Measurements from ENCODE around the gene PIK3R1. TPM values are rescaled to one million over a fixed set of nuclear protein-coding genes. Genes with fewer than 3 reads are reported as not detected.

PIK3R1 gene
- polyA plus RNA-seq, 1 experiment = 7.6 TPM

GRCh38 chr5:68339921-68340321 lies 124.4 kb downstream of the PIK3R1 start:
- ChIA-PET POLR2A (no interaction called here), CTCF (no interaction called here)
- no peak overlapping the region for H3K27ac ChIP-seq (ENCODE audit: low read depth, low read length)
- no peaks in the 10 kb centered on the region for H3K27me3 ChIP-seq (ENCODE audit: control insufficient read depth, insufficient read depth, low read length)
- no peak for DNase-seq (ENCODE audit: low read depth, low spot score)
- TF ChIP-seq, protein P1, sequence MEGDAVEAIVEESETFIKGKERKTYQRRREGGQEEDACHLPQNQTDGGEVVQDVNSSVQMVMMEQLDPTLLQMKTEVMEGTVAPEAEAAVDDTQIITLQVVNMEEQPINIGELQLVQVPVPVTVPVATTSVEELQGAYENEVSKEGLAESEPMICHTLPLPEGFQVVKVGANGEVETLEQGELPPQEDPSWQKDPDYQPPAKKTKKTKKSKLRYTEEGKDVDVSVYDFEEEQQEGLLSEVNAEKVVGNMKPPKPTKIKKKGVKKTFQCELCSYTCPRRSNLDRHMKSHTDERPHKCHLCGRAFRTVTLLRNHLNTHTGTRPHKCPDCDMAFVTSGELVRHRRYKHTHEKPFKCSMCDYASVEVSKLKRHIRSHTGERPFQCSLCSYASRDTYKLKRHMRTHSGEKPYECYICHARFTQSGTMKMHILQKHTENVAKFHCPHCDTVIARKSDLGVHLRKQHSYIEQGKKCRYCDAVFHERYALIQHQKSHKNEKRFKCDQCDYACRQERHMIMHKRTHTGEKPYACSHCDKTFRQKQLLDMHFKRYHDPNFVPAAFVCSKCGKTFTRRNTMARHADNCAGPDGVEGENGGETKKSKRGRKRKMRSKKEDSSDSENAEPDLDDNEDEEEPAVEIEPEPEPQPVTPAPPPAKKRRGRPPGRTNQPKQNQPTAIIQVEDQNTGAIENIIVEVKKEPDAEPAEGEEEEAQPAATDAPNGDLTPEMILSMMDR (IDR thresholded peaks at IDR 0.05; ENCODE audit: low read depth, low read length) = no peak
- no peak overlapping the region for H3K4me3 ChIP-seq (ENCODE audit: low read depth, low read length)
- no peaks in the 10 kb centered on the region for H3K9me3 ChIP-seq (ENCODE audit: control insufficient read depth, insufficient read depth, low read length)

DNA sequence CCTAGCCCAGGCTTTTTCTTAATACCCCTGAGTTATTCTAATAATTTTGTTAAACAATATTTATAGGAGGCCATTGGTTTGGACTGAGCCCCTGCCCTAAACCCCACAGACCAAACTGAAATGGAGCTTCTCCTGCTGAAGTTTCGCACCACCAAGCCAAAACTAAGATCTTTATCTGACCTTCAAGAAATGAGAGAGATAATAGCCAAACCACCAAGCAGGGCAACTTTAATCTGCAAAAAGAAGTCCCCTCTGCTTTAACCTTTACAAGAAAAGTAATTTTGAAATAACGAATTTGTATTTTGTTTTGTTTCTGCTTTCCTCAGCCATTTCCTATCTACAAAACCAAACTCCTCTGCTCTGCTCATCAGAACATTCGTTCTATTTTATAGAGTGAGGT lies 125.5 kb downstream of the PIK3R1 start:
- Histone ChIP-seq H3K27ac (ENCODE audit: low read depth, low read length) (no peak overlapping the region), H3K27me3 (ENCODE audit: control insufficient read depth, insufficient read depth, low read length) (no peaks in the 10 kb centered on the region), H3K4me3 (ENCODE audit: low read depth, low read length) (no peak overlapping the region), H3K9me3 (ENCODE audit: control insufficient read depth, insufficient read depth, low read length) (no peaks in the 10 kb centered on the region)
- no peak for DNase-seq (ENCODE audit: low read depth, low spot score)
- ChIA-PET CTCF (interaction anchor here (0.5 kb wide), 1 partner anchor 39 kb away, joined by 3 read pairs; no protein-coding TSS in a partner anchor), POLR2A (no interaction called here)
- TF ChIP-seq, protein P1 (IDR thresholded peaks at IDR 0.05; ENCODE audit: low read depth, low read length) = no peak

DNA sequence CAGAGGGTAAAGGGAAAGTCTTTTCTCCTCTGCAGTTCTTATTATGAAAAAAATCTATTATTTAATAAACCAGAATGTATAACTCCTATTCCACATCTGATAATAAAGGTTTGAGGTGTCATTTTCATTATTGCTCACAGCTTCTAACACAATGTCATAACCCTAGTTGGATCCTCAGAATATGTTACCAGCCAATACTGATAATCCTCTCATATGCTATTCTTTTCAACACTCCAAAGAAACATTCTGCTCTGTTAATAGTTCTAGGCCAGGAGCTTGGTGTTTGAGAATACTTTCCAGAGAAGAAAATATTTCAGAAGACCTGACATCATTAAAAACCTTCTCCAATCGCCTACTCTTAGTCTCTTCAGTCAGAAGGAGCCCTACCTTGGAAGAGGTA lies 127.1 kb downstream of the PIK3R1 start:
- TF ChIP-seq, protein P1 (IDR thresholded peaks at IDR 0.05; ENCODE audit: low read depth, low read length) = no peak
- ChIA-PET CTCF (interaction anchor here (1.1 kb wide), 1 partner anchor 56 kb away, joined by 5 read pairs; no protein-coding TSS in a partner anchor), POLR2A (no interaction called here)

GRCh38 chr5:68343421-68343826 lies 127.9 kb downstream of the PIK3R1 start:
- ChIA-PET CTCF (interaction anchor here (1.1 kb wide), 1 partner anchor 57 kb away, joined by 5 read pairs; no protein-coding TSS in a partner anchor), POLR2A (no interaction called here)
- TF ChIP-seq, protein P1 (IDR thresholded peaks at IDR 0.05; ENCODE audit: low read depth, low read length) = no peak
- peaks cover under 1% of the 10 kb centered on the region for H3K27me3 ChIP-seq (ENCODE audit: control insufficient read depth, insufficient read depth, low read length)
- no peak overlapping the region for H3K27ac ChIP-seq (ENCODE audit: low read depth, low read length)
- DNase-seq (ENCODE audit: low read depth, low spot score) = peak; percentile 30
- H3K4me3 ChIP-seq (ENCODE audit: low read depth, low read length) = no peak overlapping the region
- peaks cover under 1% of the 10 kb centered on the region; the same call in 1 of the 2 replicates for H3K9me3 ChIP-seq (ENCODE audit: control insufficient read depth, insufficient read depth, low read length)

More for the DNA sequence above, 127.1 kb downstream of the PIK3R1 start:
- no peak overlapping the region for H3K4me3 ChIP-seq (ENCODE audit: low read depth, low read length)
- H3K27me3 ChIP-seq (ENCODE audit: control insufficient read depth, insufficient read depth, low read length) = no peaks in the 10 kb centered on the region
- H3K9me3 ChIP-seq (ENCODE audit: control insufficient read depth, insufficient read depth, low read length) = no peaks in the 10 kb centered on the region
- H3K27ac ChIP-seq (ENCODE audit: low read depth, low read length) = no peak overlapping the region
- no peak for DNase-seq (ENCODE audit: low read depth, low spot score)

DNA sequence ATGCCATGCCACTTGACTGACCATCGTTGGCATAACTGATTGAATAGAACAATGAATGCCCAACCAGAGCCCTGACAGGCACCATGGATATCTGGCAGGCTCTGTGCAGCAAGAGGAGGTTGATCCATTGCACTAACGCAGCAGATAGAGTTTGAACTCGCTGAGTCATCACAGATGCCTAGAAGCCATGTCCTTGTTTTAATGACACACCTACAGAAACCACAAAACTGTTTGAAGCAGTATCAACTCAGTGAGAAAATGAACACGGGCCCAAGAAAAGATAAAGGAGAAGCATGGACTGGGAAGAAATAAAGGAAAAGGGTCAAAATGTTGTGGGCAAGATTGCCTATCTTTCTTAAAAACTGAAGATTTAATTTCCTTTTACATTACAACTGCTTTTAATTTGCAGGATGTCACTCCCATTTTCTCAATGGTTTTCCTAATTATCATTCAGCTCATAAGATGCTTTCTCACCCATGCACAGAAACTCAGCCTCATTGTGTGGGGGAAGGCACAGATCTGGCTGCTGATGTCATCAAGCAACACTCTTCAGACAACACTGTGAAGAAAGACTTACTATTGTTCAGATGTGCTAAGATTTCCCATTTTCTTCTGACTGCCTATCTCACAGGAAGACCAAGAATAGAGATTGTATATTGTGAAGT lies 129.0 kb downstream of the PIK3R1 start:
- H3K4me3 ChIP-seq (ENCODE audit: low read depth, low read length) = no peak overlapping the region
- H3K27ac ChIP-seq (ENCODE audit: low read depth, low read length) = no peak overlapping the region
- POLR2A ChIA-PET = no interaction called here
- TF ChIP-seq, protein P1 (IDR thresholded peaks at IDR 0.05; ENCODE audit: low read depth, low read length) = no peak
- peaks cover 3% of the 10 kb centered on the region; the same call in 1 of the 2 replicates for H3K9me3 ChIP-seq (ENCODE audit: control insufficient read depth, insufficient read depth, low read length)
- DNase-seq (ENCODE audit: low read depth, low spot score) = no peak
- CTCF ChIA-PET = no interaction called here
- peaks cover 4% of the 10 kb centered on the region for H3K27me3 ChIP-seq (ENCODE audit: control insufficient read depth, insufficient read depth, low read length)

All from AG04450 (cell line).